C4-2B (cell line): ENCODE results near the gene TSEN15.

Source experiments
- ZFX ChIP-seq: fragments of 450-650 bp; IDR thresholded peaks from 2 replicates; pipeline ENCODE4 v1.6.1; 2017
- TF ChIP-seq, protein P1 (sequence below): fragments of 450-650 bp; conservative IDR thresholded peaks from 2 replicates; pipeline ENCODE4 v1.5.1; 2017; ENCODE audit warnings: mild to moderate bottlenecking

DNA sequence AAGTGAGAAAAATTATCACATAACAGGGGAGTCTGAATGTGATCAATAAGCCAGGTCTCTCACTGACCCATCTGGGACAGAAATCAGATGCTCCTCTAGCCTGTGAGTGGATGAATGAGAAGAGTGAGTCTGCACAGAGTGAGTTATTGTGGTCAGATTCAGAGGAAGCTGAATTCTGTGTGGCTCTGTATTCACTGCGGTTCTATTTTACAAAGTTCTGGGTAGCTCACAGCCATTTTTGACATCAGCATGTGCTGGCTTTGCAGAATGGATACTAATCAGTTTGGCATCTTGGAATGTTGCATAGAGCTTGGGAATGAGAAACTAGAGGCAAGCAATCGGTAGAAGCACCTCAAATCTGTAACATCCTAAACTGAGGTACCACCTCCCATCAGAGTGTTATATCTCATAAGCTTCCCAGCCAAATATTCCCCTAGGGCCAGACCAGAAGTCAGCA lies 17.8 kb upstream of the TSEN15 start:
- TF ChIP-seq, protein P1, sequence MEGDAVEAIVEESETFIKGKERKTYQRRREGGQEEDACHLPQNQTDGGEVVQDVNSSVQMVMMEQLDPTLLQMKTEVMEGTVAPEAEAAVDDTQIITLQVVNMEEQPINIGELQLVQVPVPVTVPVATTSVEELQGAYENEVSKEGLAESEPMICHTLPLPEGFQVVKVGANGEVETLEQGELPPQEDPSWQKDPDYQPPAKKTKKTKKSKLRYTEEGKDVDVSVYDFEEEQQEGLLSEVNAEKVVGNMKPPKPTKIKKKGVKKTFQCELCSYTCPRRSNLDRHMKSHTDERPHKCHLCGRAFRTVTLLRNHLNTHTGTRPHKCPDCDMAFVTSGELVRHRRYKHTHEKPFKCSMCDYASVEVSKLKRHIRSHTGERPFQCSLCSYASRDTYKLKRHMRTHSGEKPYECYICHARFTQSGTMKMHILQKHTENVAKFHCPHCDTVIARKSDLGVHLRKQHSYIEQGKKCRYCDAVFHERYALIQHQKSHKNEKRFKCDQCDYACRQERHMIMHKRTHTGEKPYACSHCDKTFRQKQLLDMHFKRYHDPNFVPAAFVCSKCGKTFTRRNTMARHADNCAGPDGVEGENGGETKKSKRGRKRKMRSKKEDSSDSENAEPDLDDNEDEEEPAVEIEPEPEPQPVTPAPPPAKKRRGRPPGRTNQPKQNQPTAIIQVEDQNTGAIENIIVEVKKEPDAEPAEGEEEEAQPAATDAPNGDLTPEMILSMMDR, result no peak
- TF ChIP-seq ZFX, result no peak
